Neural cell (in vitro differentiated cells): ENCODE data around the gene HMGXB4. TPM values are rescaled to one million over a fixed set of nuclear protein-coding genes. Genes with fewer than 3 reads are reported as not detected.

Experiments
- H2AFZ ChIP-seq: fragments of 200-600, 300-800 bp; sonication (generic), shearing (Covaris generic); 2 replicates; pipeline ENCODE4 v1.6.0; 2014; ENCODE audit warnings: low read depth, mild to moderate bottlenecking, antibody characterized with exemption, low read length, moderate library complexity
- H3F3A ChIP-seq: fragments of 200-600 bp; shearing (Covaris generic); 2 replicates; pipeline ENCODE4 v1.6.1; 2016; ENCODE audit warnings: mild to moderate bottlenecking, moderate library complexity, mixed read lengths, antibody characterized with exemption, low read length; ENCODE audit not compliant: insufficient read depth, poor library complexity, severe bottlenecking
- H3K27ac ChIP-seq: fragments of 200-600, 300-800 bp; sonication (generic), shearing (Covaris generic); 2 replicates; pipeline ENCODE4 v1.5.1; 2014; ENCODE audit warnings: mild to moderate bottlenecking, low read length, moderate library complexity
- H3K27me3 ChIP-seq: fragments of 300-800, 200-600 bp; sonication (generic), shearing (Covaris generic); 2 replicates; pipeline ENCODE4 v1.6.0; 2014; ENCODE audit warnings: mild to moderate bottlenecking, low read depth, low read length, moderate library complexity; ENCODE audit not compliant: insufficient read depth
- H3K36me3 ChIP-seq: fragments of 300-800, 200-600 bp; sonication (generic), shearing (Covaris generic); 2 replicates; pipeline ENCODE4 v1.5.1; 2014; ENCODE audit warnings: mild to moderate bottlenecking, antibody characterized with exemption, low read length, moderate library complexity; ENCODE audit not compliant: insufficient read depth
- H3K4me2 ChIP-seq: fragments of 300-800, 200-600 bp; sonication (generic), shearing (Covaris generic); 2 replicates; pipeline ENCODE4 v1.6.0; 2014; ENCODE audit warnings: mild to moderate bottlenecking, low read length
- H3K4me3 ChIP-seq: fragments of 300-800, 200-600 bp; sonication (generic), shearing (Covaris generic); 2 replicates; pipeline ENCODE4 v1.5.1; 2014; ENCODE audit warnings: mild to moderate bottlenecking, low read length, moderate library complexity
- H3K79me2 ChIP-seq: fragments of 200-600 bp; shearing (Covaris generic); replicated peaks from 2 replicates; pipeline ENCODE4 v1.6.0; 2014; ENCODE audit warnings: mild to moderate bottlenecking, low read length, moderate library complexity; ENCODE audit not compliant: insufficient read depth
- H3K9ac ChIP-seq: fragments of 300-800, 200-600 bp; sonication (generic), shearing (Covaris generic); 2 replicates; pipeline ENCODE4 v1.6.1; 2016; ENCODE audit warnings: mild to moderate bottlenecking, low read length, mixed read lengths
- H3K9me2 ChIP-seq: fragments of 200-600 bp; shearing (Covaris generic); 2 replicates; pipeline ENCODE4 v1.6.1; 2016; ENCODE audit warnings: mild to moderate bottlenecking, low read length, mixed read lengths; ENCODE audit not compliant: insufficient read depth
- H3K9me3 ChIP-seq: fragments of 200-600, 300-800 bp; sonication (generic), shearing (Covaris generic); 2 replicates; pipeline ENCODE4 v1.6.1; 2016; ENCODE audit warnings: mild to moderate bottlenecking, mixed run types, low read length, moderate library complexity, mixed read lengths
- H4K20me1 ChIP-seq: fragments of 200-600 bp; shearing (Covaris generic); 2 replicates; pipeline ENCODE4 v1.6.1; 2016; ENCODE audit warnings: mild to moderate bottlenecking, mixed run types; ENCODE audit not compliant: insufficient read depth
- EP300 ChIP-seq: fragments of 450-650 bp; conservative IDR thresholded peaks from 2 replicates; pipeline ENCODE4 v1.6.1; 2014; ENCODE audit warnings: antibody characterized with exemption, mild to moderate bottlenecking, moderate library complexity; ENCODE audit not compliant: poor library complexity, severe bottlenecking
- MXI1 ChIP-seq: fragments of 450-650 bp; conservative IDR thresholded peaks from 2 replicates; pipeline ENCODE4 v1.6.1; 2014; ENCODE audit warnings: antibody characterized with exemption, mild to moderate bottlenecking; ENCODE audit not compliant: poor library complexity, severe bottlenecking
- POLR2AphosphoS5 ChIP-seq: IDR thresholded peaks from 2 replicates; pipeline ENCODE4 v1.6.1; 2012
- RAD21 ChIP-seq: fragments of 450-650 bp; conservative IDR thresholded peaks from 2 replicates; pipeline ENCODE4 v1.6.1; 2014; ENCODE audit warnings: antibody characterized with exemption, mild to moderate bottlenecking, moderate library complexity
- TAF1 ChIP-seq: IDR thresholded peaks from 2 replicates; pipeline ENCODE4 v1.6.1; 2012; ENCODE audit warnings: low read depth
- polyA plus RNA-seq: library from polyadenylated mRNA; depleted of rRNA; stranded (reverse); fragments of >200 nt; gene quantifications from 2 replicates; pipeline ENCODE4 v1.2.3, GENCODE V29; 2014
- TF ChIP-seq, protein P1 (sequence below): IDR thresholded peaks from 2 replicates; pipeline ENCODE4 v1.6.1; 2012; ENCODE audit warnings: borderline replicate concordance
- TF ChIP-seq, protein P2 (sequence below): fragments of 450-650 bp; IDR thresholded peaks from 2 replicates; pipeline ENCODE4 v1.5.1; 2014; ENCODE audit warnings: antibody characterized with exemption, mild to moderate bottlenecking, moderate library complexity; ENCODE audit not compliant: poor library complexity, severe bottlenecking

HMGXB4 gene
- polyA plus RNA-seq, 1 donor from 2014 or later, result 20.0 TPM

DNA sequence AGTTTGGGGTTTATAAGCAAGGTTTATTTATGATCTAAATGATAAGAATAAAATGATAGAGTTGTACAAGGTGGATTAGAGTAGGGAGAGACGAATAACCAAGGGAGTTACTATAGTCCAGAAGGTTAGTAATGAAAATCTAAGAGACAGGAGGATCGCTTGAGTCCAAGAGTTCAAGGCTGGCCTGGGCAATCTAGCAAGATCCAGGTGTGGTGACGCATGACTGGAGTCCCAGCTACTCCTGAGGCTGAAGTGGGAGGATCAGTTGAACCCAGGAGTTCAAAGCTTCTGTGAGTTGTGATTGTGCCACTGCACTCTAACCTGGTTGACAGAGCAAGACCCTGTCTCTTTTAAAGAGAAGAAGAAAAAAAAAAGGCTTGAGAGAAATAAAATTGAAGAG is 12.3 kb downstream of the HMGXB4 start:
- Histone ChIP-seq H3K36me3 (peaks cover 18% of the 10 kb centered on the region), H2AFZ (no peak overlapping the region), H3F3A (no peaks in the 10 kb centered on the region), H3K9me2 (no peaks in the 10 kb centered on the region), H3K4me2 (no peak overlapping the region), H3K9ac (no peak overlapping the region), H3K27ac (no peak overlapping the region), H3K27me3 (no peaks in the 10 kb centered on the region), H4K20me1 (no peaks in the 10 kb centered on the region), H3K4me3 (no peak overlapping the region), H3K79me2 (no peaks in the 10 kb centered on the region), H3K9me3 (no peaks in the 10 kb centered on the region)
- no peak for TF ChIP-seq MXI1

DNA sequence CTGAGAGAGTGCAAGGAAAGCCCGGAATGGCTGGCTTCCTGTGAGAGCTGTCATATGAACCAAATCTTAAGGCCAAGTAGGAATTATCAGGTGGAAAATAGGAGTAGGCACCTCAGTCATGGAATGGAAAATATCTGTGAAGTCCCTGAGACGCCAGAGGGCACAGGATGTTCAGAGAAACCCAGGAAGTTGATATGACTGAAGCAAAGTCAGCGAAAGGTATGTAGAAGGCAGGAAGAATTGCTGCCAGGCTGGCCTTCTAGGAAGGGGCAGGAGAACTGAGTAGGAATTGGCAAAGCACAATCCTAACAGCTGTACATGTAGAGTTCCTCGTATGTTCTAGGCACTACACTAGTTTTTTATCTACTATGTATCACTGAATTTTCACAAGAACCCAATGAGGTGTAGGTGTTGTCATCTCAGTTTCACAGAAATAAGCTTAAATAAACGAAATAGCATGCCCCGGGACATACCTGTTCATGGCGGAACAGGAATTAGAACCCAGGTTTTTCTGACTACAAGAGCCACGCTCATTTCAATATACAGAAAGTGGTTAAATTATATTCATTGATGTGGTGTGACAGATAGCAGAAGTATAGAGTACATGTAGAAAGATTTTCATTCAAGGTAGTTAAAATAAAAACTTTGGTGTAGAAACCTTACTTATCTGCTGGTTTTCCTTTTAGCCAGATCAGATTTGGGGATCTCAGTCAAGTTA is 17.0 kb downstream of the HMGXB4 start:
- no peak overlapping the region for H3K9ac ChIP-seq
- no peak for TF ChIP-seq POLR2AphosphoS5
- no peak for TF ChIP-seq RAD21
- no peaks in the 10 kb centered on the region for H3F3A ChIP-seq
- H3K4me3 ChIP-seq, result no peak overlapping the region
- no peak overlapping the region for H3K4me2 ChIP-seq
- no peaks in the 10 kb centered on the region for H4K20me1 ChIP-seq
- H3K79me2 ChIP-seq, result no peaks in the 10 kb centered on the region
- H3K27me3 ChIP-seq, result no peaks in the 10 kb centered on the region
- H3K9me2 ChIP-seq, result no peaks in the 10 kb centered on the region
- peaks cover 11% of the 10 kb centered on the region for H3K36me3 ChIP-seq
- H2AFZ ChIP-seq, result no peak overlapping the region
- no peak overlapping the region for H3K27ac ChIP-seq
- H3K9me3 ChIP-seq, result no peaks in the 10 kb centered on the region

DNA sequence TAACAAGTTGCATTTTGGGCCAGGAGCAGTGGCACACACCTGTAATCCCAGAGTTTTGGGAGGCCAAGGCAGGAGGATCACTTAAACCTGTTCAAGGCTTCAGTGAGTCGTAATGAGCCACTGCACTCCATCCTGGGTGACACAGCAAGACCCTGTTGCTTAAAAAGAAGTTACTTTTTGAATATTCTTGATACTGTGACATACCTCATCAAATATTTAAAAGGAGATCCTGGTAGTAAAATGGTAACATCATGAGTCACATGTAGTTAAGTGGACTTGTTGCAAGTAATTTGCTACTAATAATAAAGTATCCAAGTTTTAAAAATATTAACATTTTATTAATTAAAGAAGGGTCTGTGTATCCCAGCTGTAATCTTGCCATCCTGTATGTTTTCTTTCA is 18.3 kb downstream of the HMGXB4 start:
- Histone ChIP-seq H4K20me1 (no peaks in the 10 kb centered on the region), H3K27ac (no peak overlapping the region), H3K9me3 (no peaks in the 10 kb centered on the region), H2AFZ (no peak overlapping the region), H3K9me2 (no peaks in the 10 kb centered on the region), H3F3A (no peaks in the 10 kb centered on the region), H3K36me3 (peaks cover 6% of the 10 kb centered on the region), H3K4me2 (no peak overlapping the region), H3K79me2 (no peaks in the 10 kb centered on the region), H3K9ac (no peak overlapping the region), H3K4me3 (no peak overlapping the region), H3K27me3 (no peaks in the 10 kb centered on the region)
- TF ChIP-seq EP300 (no peak), MXI1 (no peak), TAF1 (no peak), RAD21 (no peak)
- TF ChIP-seq, protein P1, sequence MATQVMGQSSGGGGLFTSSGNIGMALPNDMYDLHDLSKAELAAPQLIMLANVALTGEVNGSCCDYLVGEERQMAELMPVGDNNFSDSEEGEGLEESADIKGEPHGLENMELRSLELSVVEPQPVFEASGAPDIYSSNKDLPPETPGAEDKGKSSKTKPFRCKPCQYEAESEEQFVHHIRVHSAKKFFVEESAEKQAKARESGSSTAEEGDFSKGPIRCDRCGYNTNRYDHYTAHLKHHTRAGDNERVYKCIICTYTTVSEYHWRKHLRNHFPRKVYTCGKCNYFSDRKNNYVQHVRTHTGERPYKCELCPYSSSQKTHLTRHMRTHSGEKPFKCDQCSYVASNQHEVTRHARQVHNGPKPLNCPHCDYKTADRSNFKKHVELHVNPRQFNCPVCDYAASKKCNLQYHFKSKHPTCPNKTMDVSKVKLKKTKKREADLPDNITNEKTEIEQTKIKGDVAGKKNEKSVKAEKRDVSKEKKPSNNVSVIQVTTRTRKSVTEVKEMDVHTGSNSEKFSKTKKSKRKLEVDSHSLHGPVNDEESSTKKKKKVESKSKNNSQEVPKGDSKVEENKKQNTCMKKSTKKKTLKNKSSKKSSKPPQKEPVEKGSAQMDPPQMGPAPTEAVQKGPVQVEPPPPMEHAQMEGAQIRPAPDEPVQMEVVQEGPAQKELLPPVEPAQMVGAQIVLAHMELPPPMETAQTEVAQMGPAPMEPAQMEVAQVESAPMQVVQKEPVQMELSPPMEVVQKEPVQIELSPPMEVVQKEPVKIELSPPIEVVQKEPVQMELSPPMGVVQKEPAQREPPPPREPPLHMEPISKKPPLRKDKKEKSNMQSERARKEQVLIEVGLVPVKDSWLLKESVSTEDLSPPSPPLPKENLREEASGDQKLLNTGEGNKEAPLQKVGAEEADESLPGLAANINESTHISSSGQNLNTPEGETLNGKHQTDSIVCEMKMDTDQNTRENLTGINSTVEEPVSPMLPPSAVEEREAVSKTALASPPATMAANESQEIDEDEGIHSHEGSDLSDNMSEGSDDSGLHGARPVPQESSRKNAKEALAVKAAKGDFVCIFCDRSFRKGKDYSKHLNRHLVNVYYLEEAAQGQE, result no peak
- TF ChIP-seq, protein P2, sequence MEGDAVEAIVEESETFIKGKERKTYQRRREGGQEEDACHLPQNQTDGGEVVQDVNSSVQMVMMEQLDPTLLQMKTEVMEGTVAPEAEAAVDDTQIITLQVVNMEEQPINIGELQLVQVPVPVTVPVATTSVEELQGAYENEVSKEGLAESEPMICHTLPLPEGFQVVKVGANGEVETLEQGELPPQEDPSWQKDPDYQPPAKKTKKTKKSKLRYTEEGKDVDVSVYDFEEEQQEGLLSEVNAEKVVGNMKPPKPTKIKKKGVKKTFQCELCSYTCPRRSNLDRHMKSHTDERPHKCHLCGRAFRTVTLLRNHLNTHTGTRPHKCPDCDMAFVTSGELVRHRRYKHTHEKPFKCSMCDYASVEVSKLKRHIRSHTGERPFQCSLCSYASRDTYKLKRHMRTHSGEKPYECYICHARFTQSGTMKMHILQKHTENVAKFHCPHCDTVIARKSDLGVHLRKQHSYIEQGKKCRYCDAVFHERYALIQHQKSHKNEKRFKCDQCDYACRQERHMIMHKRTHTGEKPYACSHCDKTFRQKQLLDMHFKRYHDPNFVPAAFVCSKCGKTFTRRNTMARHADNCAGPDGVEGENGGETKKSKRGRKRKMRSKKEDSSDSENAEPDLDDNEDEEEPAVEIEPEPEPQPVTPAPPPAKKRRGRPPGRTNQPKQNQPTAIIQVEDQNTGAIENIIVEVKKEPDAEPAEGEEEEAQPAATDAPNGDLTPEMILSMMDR, result no peak
